Testis (tissue), 3 donors: Measurements from ENCODE around the gene FARP1. TPM values are rescaled to one million over a fixed set of nuclear protein-coding genes. Genes with fewer than 3 reads are reported as not detected.

Source experiments
- DNase-seq: peaks from one replicate; pipeline ENCODE4 v3.0.0-alpha.2; 2019
- H3K27ac ChIP-seq, 2 donors: fragments of 200-600 bp; sonication (generic); one replicate each; pipeline ENCODE4 v1.5.1; 2019
- H3K27me3 ChIP-seq: fragments of 200-600 bp; sonication (generic); one replicate; pipeline ENCODE4 v1.5.1; 2019
- H3K36me3 ChIP-seq: fragments of 200-600 bp; sonication (generic); one replicate; pipeline ENCODE4 v1.5.1; 2017; ENCODE audit warnings: low read depth; ENCODE audit errors: missing control alignments
- H3K4me1 ChIP-seq: fragments of 200-600 bp; sonication (generic); one replicate; pipeline ENCODE4 v1.5.1; 2019
- H3K4me3 ChIP-seq, 2 donors: fragments of 200-600 bp; sonication (generic); one replicate each; pipeline ENCODE4 v1.5.1; 2017 to 2019
- H3K9me3 ChIP-seq: fragments of 200-600 bp; sonication (generic); one replicate; pipeline ENCODE4 v1.5.1; 2017
- POLR2A ChIP-seq: fragments of 450-650 bp; IDR thresholded peaks from one replicate; pipeline ENCODE4 v1.6.1; 2017; ENCODE audit warnings: antibody characterized with exemption, mild to moderate bottlenecking, moderate library complexity
- WGBS, 2 donors: methylation state at CpG; one replicate each; pipeline ENCODE4 v1.1.5; 2018; 5-methylcytosine and 5-hydroxymethylcytosine counted together
- intact Hi-C: fragments of 100-400 bp; cut with DNase I; formaldehyde crosslinking; loops from one replicate; pipeline ENCODE4 v1.15.1; 2023; ENCODE audit warnings: low total_unique reads
- polyA plus RNA-seq: library from polyadenylated mRNA; stranded (reverse); fragments of 350-450 nt; fragmentation: Illumina TruSeq; extraction: RNeasy Lipid Tissue Mini Kit (QIAGEN cat#74804); gene quantifications from one replicate; pipeline ENCODE4 v1.2.3, GENCODE V29; 2014; ENCODE audit warnings: low read depth, low replicate concordance; ENCODE audit not compliant: insufficient read depth
- total RNA-seq, 2 donors: library from RNA; depleted of rRNA; stranded (reverse); fragments of >200 nt; gene quantifications; one replicate each; pipeline ENCODE4 v1.2.3, GENCODE V29; 2016
- TF ChIP-seq, protein P1 (sequence below), 3 experiments: fragments of 450-650 bp in 2 of 3; fragments of 200-600 bp in 1 of 3; sonication (generic) in 1 of 3; IDR thresholded peaks; one replicate each; pipeline ENCODE4 v1.5.1; 2016 to 2019; ENCODE audit warnings: antibody characterized with exemption in 3 of 3, mild to moderate bottlenecking in 2 of 3, moderate library complexity in 1 of 3

Gene FARP1
- total and polyA plus RNA-seq, 3 donors from 2014 or later = 54.0 to 130 (median 69.1) TPM

DNA sequence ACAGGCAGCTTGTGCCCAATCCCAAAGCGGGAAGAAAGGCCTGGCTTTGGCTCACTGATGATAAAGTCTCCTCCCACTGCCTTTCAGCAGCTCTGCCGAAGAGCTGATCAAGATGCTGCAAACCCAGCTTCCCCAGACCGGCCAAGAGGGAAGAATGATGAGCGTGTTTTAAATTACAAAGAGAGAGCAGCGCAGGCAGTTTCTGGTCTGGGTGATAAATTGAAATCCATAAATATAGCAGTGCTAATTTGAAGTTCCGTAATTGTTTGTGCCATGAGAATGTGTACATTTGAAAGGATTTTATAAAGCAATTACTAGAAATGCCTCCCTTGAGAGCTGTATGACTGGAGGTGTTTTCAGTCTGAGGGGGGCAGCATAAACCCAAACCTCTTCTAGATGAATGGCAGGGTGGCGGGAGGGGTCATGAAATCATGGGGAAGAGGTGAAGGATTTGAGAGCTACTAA lies 262.2 kb downstream of the FARP1 start:
- Histone ChIP-seq H3K36me3 (no peaks in the 10 kb centered on the region), H3K9me3 (no peaks in the 10 kb centered on the region), H3K4me3 (no peak overlapping the region), H3K27me3 (no peaks in the 10 kb centered on the region), H3K4me1 (no peaks in the 10 kb centered on the region), H3K27ac (no peak overlapping the region)
- 66 to 68% methylated on average over 7 of the region's 7 CpGs for WGBS, 2 donors
- DNase-seq = no peak
- intact Hi-C loops = no loop called here
- TF ChIP-seq POLR2A = no peak
- TF ChIP-seq, protein P1, sequence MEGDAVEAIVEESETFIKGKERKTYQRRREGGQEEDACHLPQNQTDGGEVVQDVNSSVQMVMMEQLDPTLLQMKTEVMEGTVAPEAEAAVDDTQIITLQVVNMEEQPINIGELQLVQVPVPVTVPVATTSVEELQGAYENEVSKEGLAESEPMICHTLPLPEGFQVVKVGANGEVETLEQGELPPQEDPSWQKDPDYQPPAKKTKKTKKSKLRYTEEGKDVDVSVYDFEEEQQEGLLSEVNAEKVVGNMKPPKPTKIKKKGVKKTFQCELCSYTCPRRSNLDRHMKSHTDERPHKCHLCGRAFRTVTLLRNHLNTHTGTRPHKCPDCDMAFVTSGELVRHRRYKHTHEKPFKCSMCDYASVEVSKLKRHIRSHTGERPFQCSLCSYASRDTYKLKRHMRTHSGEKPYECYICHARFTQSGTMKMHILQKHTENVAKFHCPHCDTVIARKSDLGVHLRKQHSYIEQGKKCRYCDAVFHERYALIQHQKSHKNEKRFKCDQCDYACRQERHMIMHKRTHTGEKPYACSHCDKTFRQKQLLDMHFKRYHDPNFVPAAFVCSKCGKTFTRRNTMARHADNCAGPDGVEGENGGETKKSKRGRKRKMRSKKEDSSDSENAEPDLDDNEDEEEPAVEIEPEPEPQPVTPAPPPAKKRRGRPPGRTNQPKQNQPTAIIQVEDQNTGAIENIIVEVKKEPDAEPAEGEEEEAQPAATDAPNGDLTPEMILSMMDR (IDR thresholded peaks at IDR 0.05) = no peak

GRCh38 chr13:98405690-98406344 lies 262.9 kb downstream of the FARP1 start:
- whole genome bisulfite sequencing, 2 donors = 77 to 82% methylated on average over 8 of the region's 8 CpGs
- Histone ChIP-seq H3K27me3 (no peaks in the 10 kb centered on the region), H3K9me3 (no peaks in the 10 kb centered on the region), H3K36me3 (no peaks in the 10 kb centered on the region), H3K4me3 (no peak overlapping the region), H3K27ac (no peak overlapping the region), H3K4me1 (no peaks in the 10 kb centered on the region)
- no peak for DNase-seq
- intact Hi-C loops = no loop called here
- no peak for TF ChIP-seq POLR2A
- TF ChIP-seq, protein P1 (IDR thresholded peaks at IDR 0.05) = no peak

DNA sequence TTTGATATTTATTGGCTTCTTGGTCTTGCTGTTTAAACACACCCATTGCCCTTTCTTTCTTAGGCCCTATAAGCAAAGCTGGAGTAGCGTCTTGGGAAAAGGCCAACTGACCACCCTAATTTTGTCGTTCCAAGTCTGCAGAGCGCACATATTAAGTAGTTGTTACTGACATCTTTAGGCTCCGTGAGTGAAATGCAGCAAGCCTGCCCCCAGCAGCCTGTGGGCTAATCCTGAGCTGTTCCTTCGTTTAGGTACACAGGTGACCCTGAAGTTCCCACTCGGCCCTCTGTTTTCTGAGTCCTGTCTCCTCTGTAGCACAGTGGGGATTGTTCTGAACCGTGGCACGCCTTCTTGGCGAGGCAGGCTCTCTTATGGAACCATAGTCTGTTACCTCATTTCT lies 263.5 kb downstream of the FARP1 start:
- Histone ChIP-seq H3K27ac (no peak overlapping the region), H3K9me3 (no peaks in the 10 kb centered on the region), H3K27me3 (no peaks in the 10 kb centered on the region), H3K4me1 (no peaks in the 10 kb centered on the region), H3K4me3 (no peak overlapping the region), H3K36me3 (no peaks in the 10 kb centered on the region)
- WGBS, 2 donors = 90% methylated on average over 9 of the region's 9 CpGs
- intact Hi-C loops = no loop called here
- no peak for TF ChIP-seq POLR2A
- TF ChIP-seq, protein P1 (IDR thresholded peaks at IDR 0.05) = no peak
- no peak for DNase-seq

DNA sequence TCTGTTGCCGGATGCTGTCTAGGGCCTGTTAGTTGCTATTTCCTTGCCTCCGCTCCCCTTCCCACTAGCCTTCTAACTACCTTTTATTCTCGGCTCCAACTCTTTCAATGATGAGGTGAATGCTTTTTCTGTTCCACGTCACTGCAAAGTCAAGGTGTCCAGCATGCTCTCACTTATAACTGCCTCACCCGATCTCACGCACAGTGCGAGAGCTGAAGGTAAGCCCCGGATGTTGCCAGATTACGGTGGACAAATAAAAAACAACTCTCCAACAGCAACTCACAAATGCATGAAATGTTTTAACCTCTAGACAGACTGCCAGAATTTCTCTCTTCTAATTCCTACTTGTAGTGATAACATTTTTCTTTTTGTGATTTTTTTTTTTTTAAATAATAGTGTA lies 264.1 kb downstream of the FARP1 start:
- intact Hi-C loops = no loop called here
- H3K4me3 ChIP-seq = no peak overlapping the region
- 94 to 98% methylated on average over 9 of the region's 9 CpGs for WGBS, 2 donors
- no peaks in the 10 kb centered on the region for H3K9me3 ChIP-seq
- DNase-seq = no peak
- no peaks in the 10 kb centered on the region for H3K27me3 ChIP-seq
- H3K36me3 ChIP-seq = no peaks in the 10 kb centered on the region
- no peaks in the 10 kb centered on the region for H3K4me1 ChIP-seq
- no peak overlapping the region for H3K27ac ChIP-seq
- no peak for TF ChIP-seq POLR2A
- TF ChIP-seq, protein P1 (IDR thresholded peaks at IDR 0.05) = no peak

DNA sequence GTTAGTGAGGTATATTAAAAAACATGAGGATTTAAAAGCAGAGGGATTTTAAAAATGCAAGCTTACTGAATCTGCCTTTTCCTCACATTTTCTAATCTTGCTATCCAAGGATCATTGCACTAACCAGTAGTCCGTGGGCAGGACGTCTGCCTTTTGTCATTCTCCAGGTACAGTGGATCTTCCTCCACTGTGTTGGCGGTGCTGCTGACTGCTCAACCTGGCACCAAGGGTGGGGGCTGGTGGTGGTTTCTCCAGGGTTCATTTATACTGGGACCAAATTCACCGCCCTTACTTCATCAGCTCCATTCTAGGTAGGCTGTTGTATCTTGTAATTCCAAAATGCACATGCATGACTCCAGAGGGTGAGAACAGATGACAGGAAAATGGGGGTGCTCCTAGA lies 264.7 kb downstream of the FARP1 start:
- Histone ChIP-seq H3K27me3 (no peaks in the 10 kb centered on the region), H3K4me3 (no peak overlapping the region), H3K27ac (no peak overlapping the region), H3K9me3 (no peaks in the 10 kb centered on the region), H3K4me1 (no peaks in the 10 kb centered on the region), H3K36me3 (no peaks in the 10 kb centered on the region)
- intact Hi-C loops = no loop called here
- no peak for DNase-seq
- 89 to 97% methylated on average over 4 of the region's 4 CpGs for WGBS, 2 donors
- TF ChIP-seq POLR2A = no peak
- TF ChIP-seq, protein P1 (IDR thresholded peaks at IDR 0.05) = no peak
